Common myeloid progenitor, CD34-positive (primary cell): ENCODE results near the gene TENM3.
A peak's percentile ranks its signal among the peaks of the same experiment; 100 is the strongest.

Experiments used
- CTCF ChIA-PET: fragments of 350-600 bp; sonication (Branson Sonifier 250); formaldehyde crosslinking; loops from one replicate; lab custom pipeline; 2021; ENCODE audit warnings: antibody characterized with exemption; lab: Charles Lee
- POLR2A ChIA-PET: fragments of 350-600 bp; sonication (Branson Sonifier 250); formaldehyde crosslinking; loops from one replicate; lab custom pipeline; 2021; ENCODE audit warnings: antibody characterized with exemption; lab: Charles Lee
- DNase-seq, 3 donors: peaks; one replicate each; pipeline versions ENCODE4 v3.0.0 to v3.0.0-alpha.2; 2013
- H3K27ac ChIP-seq, 2 experiments: 1 replicate in 1 of 2; 2 replicates in 1 of 2; pipeline ENCODE4 v1.7.0; 2013; ENCODE audit warnings: inconsistent platforms in 2 of 2, low read length in 2 of 2, mild to moderate bottlenecking in 2 of 2, low read depth in 1 of 2, moderate library complexity in 1 of 2; ENCODE audit not compliant: severe bottlenecking in 2 of 2, insufficient read depth in 1 of 2, poor library complexity in 1 of 2
- H3K27me3 ChIP-seq, 5 experiments: replicated peaks in 2 of 5; 1 replicate in 3 of 5; 2 replicates in 2 of 5; pipeline versions ENCODE4 v1.6.1 to v1.7.0; 2013; ENCODE audit warnings: low read length in 4 of 5, mild to moderate bottlenecking in 2 of 5, moderate library complexity in 2 of 5, inconsistent platforms in 1 of 5; ENCODE audit not compliant: insufficient read depth in 5 of 5, control insufficient read depth in 4 of 5
- H3K36me3 ChIP-seq, 4 experiments: 1 replicate in 2 of 4; 2 replicates in 2 of 4; pipeline versions ENCODE4 v1.6.1 to v1.7.0; 2013; ENCODE audit warnings: low read length in 3 of 4, control low read depth in 1 of 4, mild to moderate bottlenecking in 1 of 4; ENCODE audit not compliant: control insufficient read depth in 4 of 4, insufficient read depth in 4 of 4
- H3K4me1 ChIP-seq, 4 experiments: 1 replicate in 3 of 4; 2 replicates in 1 of 4; pipeline versions ENCODE4 v1.6.1 to v1.7.1; 2013; ENCODE audit warnings: low read length in 3 of 4, mild to moderate bottlenecking in 3 of 4, control low read depth in 1 of 4, inconsistent platforms in 1 of 4, moderate library complexity in 1 of 4; ENCODE audit not compliant: control insufficient read depth in 4 of 4, insufficient read depth in 4 of 4; ENCODE audit errors: control extremely low read depth in 1 of 4
- H3K4me3 ChIP-seq, 7 experiments: 1 replicate in 4 of 7; 2 replicates in 3 of 7; pipeline versions ENCODE4 v1.5.1 to v1.7.0; 2013; ENCODE audit warnings: mild to moderate bottlenecking in 7 of 7, low read length in 6 of 7, moderate library complexity in 6 of 7, inconsistent platforms in 2 of 7, low read depth in 2 of 7, control low read depth in 1 of 7; ENCODE audit not compliant: insufficient read depth in 4 of 7, control insufficient read depth in 1 of 7; ENCODE audit errors: extremely low read depth in 1 of 7
- H3K9me3 ChIP-seq, 5 experiments: 1 replicate in 4 of 5; 2 replicates in 1 of 5; pipeline versions ENCODE4 v1.6.1 to v1.7.1; 2013; ENCODE audit warnings: low read length in 4 of 5, mild to moderate bottlenecking in 2 of 5, inconsistent platforms in 1 of 5, low read depth in 1 of 5, moderate library complexity in 1 of 5; ENCODE audit not compliant: control insufficient read depth in 4 of 5, insufficient read depth in 2 of 5; ENCODE audit errors: control extremely low read depth in 1 of 5
- WGBS: methylation state at CpG from one replicate; pipeline ENCODE4 v1.1.5; 2013; ENCODE audit not compliant: insufficient coverage; 5-methylcytosine and 5-hydroxymethylcytosine counted together

The TENM3 gene

GRCh38 chr4:182837831-182838230 is 594.6 kb downstream of the TENM3 start:
- no peak overlapping the region for H3K4me3 ChIP-seq
- 89% methylated on average over 7 of the region's 12 CpGs for WGBS
- no peak for DNase-seq
- H3K27ac ChIP-seq: no peak overlapping the region
- H3K9me3 ChIP-seq: no peaks in the 10 kb centered on the region
- no peaks in the 10 kb centered on the region for H3K36me3 ChIP-seq
- H3K27me3 ChIP-seq: no peaks in the 10 kb centered on the region
- ChIA-PET POLR2A (no interaction called here), CTCF (interaction anchor here (0.7 kb wide), 1 partner anchor 331 kb away, joined by 3 read pairs; no protein-coding TSS in a partner anchor)
- H3K4me1 ChIP-seq: peaks cover 0 to 12% (median 5%) of the 10 kb centered on the region in 4 experiments

GRCh38 chr4:182838535-182838934 is 595.3 kb downstream of the TENM3 start:
- no peak overlapping the region for H3K4me3 ChIP-seq
- 94% methylated on average over 6 of the region's 10 CpGs for WGBS
- POLR2A ChIA-PET: no interaction called here

DNA sequence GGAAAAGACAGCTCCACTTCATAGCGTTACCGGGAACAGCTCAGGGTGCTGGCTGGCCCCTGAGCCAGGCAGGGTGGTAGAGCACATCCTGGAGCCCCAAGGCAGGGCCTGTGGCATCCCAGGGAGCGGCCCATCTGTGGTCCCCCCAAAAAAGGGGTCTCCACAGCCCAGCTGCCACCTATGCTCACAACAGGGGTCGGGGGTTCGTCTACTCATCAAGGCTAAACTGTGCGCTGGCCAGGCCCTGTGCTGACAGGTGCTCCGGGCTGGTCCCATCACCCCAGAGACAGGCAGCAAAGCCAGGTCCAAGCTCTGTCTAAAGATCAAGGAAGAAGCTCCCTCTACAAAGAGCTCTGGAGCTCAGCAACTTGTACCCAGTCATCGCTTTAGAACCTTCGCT is 596.1 kb downstream of the TENM3 start:
- POLR2A ChIA-PET: interaction anchor here (0.6 kb wide), 1 partner anchor 155 kb away, joined by 5 read pairs; no protein-coding TSS in a partner anchor
- CTCF ChIA-PET: interaction anchor here (0.9 kb wide), 1 partner anchor 15 kb away, joined by 3 read pairs; no protein-coding TSS in a partner anchor
- no peaks in the 10 kb centered on the region for H3K27me3 ChIP-seq
- no peak for DNase-seq
- H3K4me3 ChIP-seq: no peak overlapping the region
- peaks cover 0 to 26% (median 16%) of the 10 kb centered on the region in 4 experiments for H3K4me1 ChIP-seq
- H3K27ac ChIP-seq: no peak overlapping the region
- no peaks in the 10 kb centered on the region for H3K9me3 ChIP-seq
- no peaks in the 10 kb centered on the region for H3K36me3 ChIP-seq
- WGBS: 98% methylated on average over 9 of the region's 9 CpGs

More at GRCh38 chr4:182838535-182838934, 595.3 kb downstream of the TENM3 start:
- CTCF ChIA-PET: interaction anchor here (0.7 to 0.8 kb wide), 2 partner anchors 27 to 330 kb away, joined by 3 to 4 read pairs; no protein-coding TSS in a partner anchor
- no peaks in the 10 kb centered on the region for H3K36me3 ChIP-seq
- peaks cover 0 to 19% (median 9%) of the 10 kb centered on the region in 4 experiments for H3K4me1 ChIP-seq
- H3K9me3 ChIP-seq: no peaks in the 10 kb centered on the region
- no peak for DNase-seq
- no peak overlapping the region for H3K27ac ChIP-seq
- H3K27me3 ChIP-seq: no peaks in the 10 kb centered on the region

- H3K4me3 ChIP-seq: no peak overlapping the region
- no peaks in the 10 kb centered on the region for H3K27me3 ChIP-seq
- POLR2A ChIA-PET: no interaction called here
- no peak for DNase-seq
- H3K27ac ChIP-seq: no peak overlapping the region
- 78% methylated on average over 6 of the region's 10 CpGs for WGBS
- H3K4me1 ChIP-seq: peaks cover 0 to 32% (median 21%) of the 10 kb centered on the region in 4 experiments
- no peaks in the 10 kb centered on the region for H3K9me3 ChIP-seq
- H3K36me3 ChIP-seq: no peaks in the 10 kb centered on the region
- CTCF ChIA-PET: interaction anchor here (1.2 kb wide), 1 partner anchor 10 kb away, joined by 4 read pairs; no protein-coding TSS in a partner anchor
These were observed 596.9 kb downstream of the TENM3 start for GRCh38 chr4:182840108-182840507.

GRCh38 chr4:182842104-182842600 is 599.0 kb downstream of the TENM3 start:
- ChIA-PET CTCF (interaction anchor here (1.1 kb wide), 1 partner anchor 13 kb away, joined by 5 read pairs; no protein-coding TSS in a partner anchor), POLR2A (no interaction called here)
- H3K4me3 ChIP-seq: no peak overlapping the region
- no peaks in the 10 kb centered on the region for H3K27me3 ChIP-seq
- peaks cover 0 to 45% (median 28%) of the 10 kb centered on the region in 4 experiments for H3K4me1 ChIP-seq
- DNase-seq: no peak
- 95% methylated on average over 10 of the region's 11 CpGs for WGBS
- no peaks in the 10 kb centered on the region for H3K36me3 ChIP-seq
- H3K27ac ChIP-seq: no peak overlapping the region
- no peaks in the 10 kb centered on the region for H3K9me3 ChIP-seq

DNA sequence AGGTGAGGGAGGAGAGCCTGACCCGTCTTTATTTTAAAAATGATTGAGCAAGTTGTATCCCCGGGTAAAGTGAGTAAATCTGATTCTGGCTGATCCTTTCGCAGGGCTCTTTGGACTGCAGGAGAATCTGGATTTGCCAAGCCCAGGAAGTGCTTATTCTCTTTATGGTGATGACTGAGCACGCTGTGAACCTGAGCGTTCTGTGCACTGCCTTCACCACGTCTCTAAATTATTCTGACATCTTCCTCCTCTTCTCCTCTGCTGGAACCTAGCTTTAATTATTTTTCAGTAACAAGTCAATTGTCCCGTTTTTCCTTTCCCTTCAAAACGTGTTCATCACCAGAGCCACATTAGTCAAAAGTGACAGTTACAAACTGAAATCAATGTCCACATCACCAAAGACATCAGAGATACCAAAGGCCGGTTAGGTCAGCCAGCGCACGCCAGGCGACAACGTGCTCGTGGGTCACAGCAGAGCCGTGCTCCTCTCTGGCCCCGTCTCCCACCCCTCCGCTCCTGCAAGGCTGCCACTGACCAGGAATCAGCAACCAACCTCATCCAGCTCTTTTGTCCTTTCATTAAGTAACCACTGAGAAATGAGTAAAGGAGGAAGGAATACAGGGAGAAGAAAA is 599.7 kb downstream of the TENM3 start:
- Histone ChIP-seq H3K4me3 (no peak overlapping the region), H3K9me3 (no peaks in the 10 kb centered on the region), H3K27me3 (no peaks in the 10 kb centered on the region), H3K36me3 (no peaks in the 10 kb centered on the region), H3K4me1 (peaks cover 3 to 52% (median 32%) of the 10 kb centered on the region in 4 experiments), H3K27ac (no peak overlapping the region)
- 41% methylated on average over 9 of the region's 17 CpGs for WGBS
- DNase-seq: no peak
- ChIA-PET POLR2A (no interaction called here), CTCF (interaction anchor here (1.1 kb wide), 1 partner anchor 14 kb away, joined by 5 read pairs; no protein-coding TSS in a partner anchor)

- no peaks in the 10 kb centered on the region for H3K36me3 ChIP-seq
- no peak overlapping the region for H3K27ac ChIP-seq
- POLR2A ChIA-PET: no interaction called here
- H3K27me3 ChIP-seq: no peaks in the 10 kb centered on the region
- 34% methylated on average over 6 of the region's 9 CpGs for WGBS
- peak in 2 of 3 donors; percentile 40 to 57 for DNase-seq
- H3K4me3 ChIP-seq: peak overlapping the region in 1 of 7 experiments; percentile 33
- CTCF ChIA-PET: no interaction called here
- peaks cover 3 to 52% (median 32%) of the 10 kb centered on the region in 4 experiments for H3K4me1 ChIP-seq
- no peaks in the 10 kb centered on the region for H3K9me3 ChIP-seq
These were observed 600.7 kb downstream of the TENM3 start for GRCh38 chr4:182843808-182844325.
